SU-DHL-6 (cell line): ENCODE results near the gene ST7.

Experiments
- H2AFZ ChIP-seq: fragments of 200-600 bp; sonication (generic); 2 replicates; pipeline ENCODE4 v1.6.1; 2014; ENCODE audit warnings: low read depth, mild to moderate bottlenecking, moderate library complexity, mixed read lengths, antibody characterized with exemption, low read length; ENCODE audit not compliant: severe bottlenecking
- H3F3A ChIP-seq: fragments of 200-600 bp; shearing (Covaris generic); 2 replicates; pipeline ENCODE4 v1.6.0; 2016; ENCODE audit warnings: antibody characterized with exemption, mild to moderate bottlenecking; ENCODE audit not compliant: insufficient read depth
- H3K27ac ChIP-seq: fragments of 200-600 bp; sonication (generic); 2 replicates; pipeline ENCODE4 v1.5.1; 2016; ENCODE audit warnings: low read depth, mild to moderate bottlenecking, low read length, moderate library complexity, mixed read lengths
- H3K27me3 ChIP-seq: fragments of 200-600 bp; sonication (generic), shearing (Covaris generic); 2 replicates; pipeline ENCODE4 v1.6.0; 2014; ENCODE audit warnings: mild to moderate bottlenecking, low read length
- H3K36me3 ChIP-seq: fragments of 200-600 bp; sonication (generic); 2 replicates; pipeline ENCODE4 v1.6.1; 2014; ENCODE audit warnings: mild to moderate bottlenecking, low read length, mixed read lengths
- H3K4me2 ChIP-seq: fragments of 300-600, 200-600 bp; shearing (Covaris generic), sonication (generic); 2 replicates; pipeline ENCODE4 v1.6.0; 2014; ENCODE audit warnings: low read length, low read depth, mild to moderate bottlenecking; ENCODE audit not compliant: poor library complexity, severe bottlenecking
- H3K4me3 ChIP-seq: fragments of 200-600 bp; sonication (generic); 2 replicates; pipeline ENCODE4 v1.5.1; 2014; ENCODE audit warnings: antibody characterized with exemption, low read length, mild to moderate bottlenecking, mixed read lengths; ENCODE audit not compliant: insufficient read depth, poor library complexity, severe bottlenecking
- H3K79me2 ChIP-seq: fragments of 200-600 bp; sonication (generic); 2 replicates; pipeline ENCODE4 v1.6.1; 2014; ENCODE audit warnings: mild to moderate bottlenecking, low read length, moderate library complexity; ENCODE audit not compliant: insufficient read depth
- H3K9ac ChIP-seq: fragments of 200-600 bp; sonication (generic); 2 replicates; pipeline ENCODE4 v1.7.0; 2014; ENCODE audit warnings: mild to moderate bottlenecking, low read length
- H3K9me2 ChIP-seq: fragments of 200-600 bp; sonication (generic); replicated peaks from 2 replicates; pipeline ENCODE4 v1.6.1; 2014; ENCODE audit warnings: low read length; ENCODE audit not compliant: insufficient read depth
- H3K9me3 ChIP-seq: fragments of 200-600 bp; sonication (generic); 2 replicates; pipeline ENCODE4 v1.6.1; 2014; ENCODE audit warnings: low read length, mixed read lengths; ENCODE audit not compliant: insufficient read depth
- H4K20me1 ChIP-seq: fragments of 200-600 bp; sonication (generic); 2 replicates; pipeline ENCODE4 v1.6.1; 2014; ENCODE audit warnings: low read depth, mild to moderate bottlenecking, antibody characterized with exemption, low read length, moderate library complexity, mixed read lengths
- CTCF ChIP-seq: fragments of 200-600 bp; sonication (generic); IDR thresholded peaks from one replicate; pipeline ENCODE4 v1.5.1; 2017; ENCODE audit warnings: antibody characterized with exemption, mild to moderate bottlenecking, low read length, moderate library complexity; ENCODE audit not compliant: insufficient read depth, poor library complexity, severe bottlenecking
- EZH2phosphoT487 ChIP-seq: fragments of 200-600 bp; sonication (generic), shearing (Covaris generic); conservative IDR thresholded peaks from 2 replicates; pipeline ENCODE4 v1.6.1; 2018; ENCODE audit warnings: mild to moderate bottlenecking, antibody characterized with exemption, low read length, moderate library complexity, mixed read lengths

Gene ST7

GRCh38 chr7:117122536-117122935 lies 169.2 kb downstream of the ST7 start:
- H3K4me2 ChIP-seq: no peak overlapping the region
- no peaks in the 10 kb centered on the region for H3K79me2 ChIP-seq
- no peak overlapping the region for H2AFZ ChIP-seq
- no peaks in the 10 kb centered on the region for H3K36me3 ChIP-seq
- H4K20me1 ChIP-seq: no peaks in the 10 kb centered on the region
- H3K9me3 ChIP-seq: no peaks in the 10 kb centered on the region
- H3K27me3 ChIP-seq: no peaks in the 10 kb centered on the region
- no peak overlapping the region for H3K4me3 ChIP-seq
- H3K9ac ChIP-seq: no peak overlapping the region
- H3F3A ChIP-seq: no peaks in the 10 kb centered on the region
- no peak overlapping the region for H3K27ac ChIP-seq
- TF ChIP-seq CTCF (no peak), EZH2phosphoT487 (no peak)
- H3K9me2 ChIP-seq: no peaks in the 10 kb centered on the region

- Histone ChIP-seq H3K9ac (no peak overlapping the region), H3K9me3 (no peaks in the 10 kb centered on the region), H3F3A (no peaks in the 10 kb centered on the region), H2AFZ (no peak overlapping the region), H4K20me1 (no peaks in the 10 kb centered on the region), H3K9me2 (no peaks in the 10 kb centered on the region), H3K79me2 (no peaks in the 10 kb centered on the region), H3K27ac (no peak overlapping the region), H3K4me2 (no peak overlapping the region), H3K4me3 (no peak overlapping the region), H3K27me3 (no peaks in the 10 kb centered on the region), H3K36me3 (no peaks in the 10 kb centered on the region)
- TF ChIP-seq CTCF (no peak), EZH2phosphoT487 (no peak)
Observed at GRCh38 chr7:117123311-117123926, 170.1 kb downstream of the ST7 start.

- no peaks in the 10 kb centered on the region for H3K27me3 ChIP-seq
- H3K9me2 ChIP-seq: no peaks in the 10 kb centered on the region
- no peaks in the 10 kb centered on the region for H3K9me3 ChIP-seq
- H3K79me2 ChIP-seq: no peaks in the 10 kb centered on the region
- no peak overlapping the region for H3K4me2 ChIP-seq
- no peak overlapping the region for H3K4me3 ChIP-seq
- no peaks in the 10 kb centered on the region for H3F3A ChIP-seq
- no peak overlapping the region for H2AFZ ChIP-seq
- H3K36me3 ChIP-seq: no peaks in the 10 kb centered on the region
- TF ChIP-seq CTCF: no peak
- no peak for TF ChIP-seq EZH2phosphoT487
- H4K20me1 ChIP-seq: no peaks in the 10 kb centered on the region
- H3K27ac ChIP-seq: no peak overlapping the region
- H3K9ac ChIP-seq: no peak overlapping the region
Observed at GRCh38 chr7:117124591-117125220, 171.4 kb downstream of the ST7 start.
